H9 (cell line): ENCODE results near the gene TMOD4. TPM values are rescaled to one million over a fixed set of nuclear protein-coding genes. Genes with fewer than 3 reads are reported as not detected.

Source experiments
- DNase-seq: peaks from one replicate; pipeline ENCODE4 v3.0.0-alpha.2; 2017
- H2AFZ ChIP-seq: one replicate; pipeline ENCODE4 v1.6.1; 2013; ENCODE audit warnings: mild to moderate bottlenecking, low read length, control low read depth, moderate library complexity
- H2AK5ac ChIP-seq: 2 replicates; pipeline ENCODE4 v1.6.1; 2013; ENCODE audit warnings: low read length, control low read depth, mixed read lengths; ENCODE audit not compliant: insufficient read length
- H2BK120ac ChIP-seq: one replicate; pipeline ENCODE4 v1.6.1; 2013; ENCODE audit warnings: low read depth, mild to moderate bottlenecking, low read length, control low read depth, inconsistent platforms; ENCODE audit not compliant: poor library complexity, severe bottlenecking
- H2BK12ac ChIP-seq: 2 replicates; pipeline ENCODE4 v1.6.1; 2013; ENCODE audit warnings: low read length, control low read depth, mixed read lengths, low read depth; ENCODE audit not compliant: insufficient read length
- H2BK15ac ChIP-seq: 2 replicates; pipeline ENCODE4 v1.6.1; 2013; ENCODE audit warnings: low read depth, low read length, control low read depth
- H2BK20ac ChIP-seq: one replicate; pipeline ENCODE4 v1.6.1; 2013; ENCODE audit warnings: low read depth, mild to moderate bottlenecking, low read length, control low read depth, inconsistent platforms; ENCODE audit not compliant: poor library complexity, severe bottlenecking
- H2BK5ac ChIP-seq: 2 replicates; pipeline ENCODE4 v1.6.1; 2013; ENCODE audit warnings: low read length, control low read depth, mixed read lengths; ENCODE audit not compliant: insufficient read length
- H3K14ac ChIP-seq: 2 replicates; pipeline ENCODE4 v1.6.1; 2013; ENCODE audit warnings: low read length, control low read depth; ENCODE audit not compliant: insufficient read depth
- H3K18ac ChIP-seq: 2 replicates; pipeline ENCODE4 v1.6.1; 2013; ENCODE audit warnings: low read depth, mild to moderate bottlenecking, mixed read lengths, low read length, control low read depth; ENCODE audit not compliant: insufficient read length
- H3K23ac ChIP-seq: 2 replicates; pipeline ENCODE4 v1.6.1; 2013; ENCODE audit warnings: low read length, control low read depth, mixed read lengths, low read depth; ENCODE audit not compliant: insufficient read length
- H3K23me2 ChIP-seq: 2 replicates; pipeline ENCODE4 v1.6.1; 2013; ENCODE audit warnings: low read depth, mild to moderate bottlenecking, mixed read lengths, low read length, control low read depth; ENCODE audit not compliant: insufficient read length, poor library complexity, severe bottlenecking
- H3K27ac ChIP-seq: 2 replicates; pipeline ENCODE4 v1.5.1; 2013; ENCODE audit warnings: low read length, control low read depth, mixed read lengths, low read depth; ENCODE audit not compliant: insufficient read length
- H3K27me3 ChIP-seq: 2 replicates; pipeline ENCODE4 v1.6.1; 2013; ENCODE audit warnings: low read length, control low read depth, inconsistent platforms; ENCODE audit not compliant: insufficient read depth
- H3K4ac ChIP-seq: 2 replicates; pipeline ENCODE4 v1.6.1; 2013; ENCODE audit warnings: low read depth, mild to moderate bottlenecking, control low read depth, inconsistent platforms, low read length, moderate library complexity
- H3K4me1 ChIP-seq: 2 replicates; pipeline ENCODE4 v1.6.1; 2013; ENCODE audit warnings: low read length, control low read depth, inconsistent platforms; ENCODE audit not compliant: insufficient read depth
- H3K4me2 ChIP-seq: 2 replicates; pipeline ENCODE4 v1.6.1; 2013; ENCODE audit warnings: low read length, control low read depth, mixed read lengths; ENCODE audit not compliant: insufficient read length, insufficient read depth
- H3K56ac ChIP-seq: 2 replicates; pipeline ENCODE4 v1.6.1; 2013; ENCODE audit warnings: low read depth, mild to moderate bottlenecking, mixed read lengths, low read length, control low read depth; ENCODE audit not compliant: insufficient read length
- H3K79me1 ChIP-seq: 2 replicates; pipeline ENCODE4 v1.6.1; 2013; ENCODE audit warnings: low read depth, mild to moderate bottlenecking, moderate library complexity, low read length, control low read depth, inconsistent platforms; ENCODE audit not compliant: insufficient read depth, poor library complexity, severe bottlenecking
- H3K79me2 ChIP-seq: 2 replicates; pipeline ENCODE4 v1.6.1; 2013; ENCODE audit warnings: low read length, control low read depth, inconsistent platforms; ENCODE audit not compliant: insufficient read depth
- H3K9ac ChIP-seq: 2 replicates; pipeline ENCODE4 v1.6.1; 2013; ENCODE audit warnings: low read length, control low read depth, mixed read lengths; ENCODE audit not compliant: insufficient read length; ENCODE audit errors: extremely low read depth
- H3K9me3 ChIP-seq: one replicate; pipeline ENCODE4 v1.6.1; 2013; ENCODE audit warnings: low read depth, low read length, inconsistent platforms; ENCODE audit not compliant: control insufficient read depth
- H3T11ph ChIP-seq: one replicate; pipeline ENCODE4 v1.6.1; 2013; ENCODE audit warnings: mild to moderate bottlenecking, low read length, control low read depth, inconsistent platforms
- H4K20me1 ChIP-seq: one replicate; pipeline ENCODE4 v1.6.1; 2013; ENCODE audit not compliant: control insufficient read depth, insufficient read length, insufficient read depth
- H4K5ac ChIP-seq: 2 replicates; pipeline ENCODE4 v1.6.1; 2013; ENCODE audit warnings: low read depth, mild to moderate bottlenecking, mixed read lengths, low read length, control low read depth; ENCODE audit not compliant: insufficient read length
- H4K8ac ChIP-seq: replicated peaks from 2 replicates; pipeline ENCODE4 v1.6.1; 2013; ENCODE audit warnings: low read length, control low read depth, mixed read lengths, low read depth; ENCODE audit not compliant: insufficient read length
- H4K91ac ChIP-seq: 2 replicates; pipeline ENCODE4 v1.6.1; 2013; ENCODE audit warnings: low read depth, mild to moderate bottlenecking, moderate library complexity, mixed read lengths, low read length, control low read depth; ENCODE audit not compliant: insufficient read length
- H3K27ac Mint-ChIP-seq, 3 experiments: 2 replicates in 2 of 3; 3 replicates in 1 of 3; pipeline ENCODE4 v1.8.0; 2020 to 2021; ENCODE audit warnings: mixed read lengths in 3 of 3, mild to moderate bottlenecking in 1 of 3, moderate library complexity in 1 of 3
- H3K27me3 Mint-ChIP-seq: 2 replicates; pipeline ENCODE4 v1.8.0; 2021; ENCODE audit warnings: low read depth, mild to moderate bottlenecking, moderate library complexity, mixed read lengths
- H3K36me3 Mint-ChIP-seq, 3 experiments: 2 replicates in 2 of 3; 3 replicates in 1 of 3; pipeline ENCODE4 v1.8.0; 2020 to 2021; ENCODE audit warnings: low read depth in 3 of 3, mixed read lengths in 3 of 3; ENCODE audit not compliant: insufficient read depth in 1 of 3
- H3K4me1 Mint-ChIP-seq, 2 experiments: 2 replicates each; pipeline ENCODE4 v1.8.0; 2020; ENCODE audit warnings: mixed read lengths in 2 of 2
- H3K4me3 Mint-ChIP-seq, 2 experiments: 2 replicates in 1 of 2; 3 replicates in 1 of 2; pipeline ENCODE4 v1.8.0; 2020 to 2021; ENCODE audit warnings: mild to moderate bottlenecking in 2 of 2, mixed read lengths in 2 of 2, moderate library complexity in 1 of 2
- H3K9me3 Mint-ChIP-seq, 2 experiments: 2 replicates in 1 of 2; 3 replicates in 1 of 2; pipeline ENCODE4 v1.8.0; 2020; ENCODE audit warnings: mild to moderate bottlenecking in 2 of 2, mixed read lengths in 2 of 2, moderate library complexity in 1 of 2
- CTCF ChIP-seq: fragments of 200-600 bp; sonication (generic); conservative IDR thresholded peaks from 3 replicates; pipeline ENCODE4 v1.8.0; 2021; ENCODE audit warnings: antibody characterized with exemption, mild to moderate bottlenecking
- WGBS: extraction: QIAGEN DNeasy Blood & Tissue Kit; methylation state at CpG from one replicate; pipeline ENCODE4 v1.1.7; 2013; ENCODE audit warnings: missing lambda C conversion rate, low lambda C conversion rate, mixed read lengths; ENCODE audit not compliant: insufficient read length; ENCODE audit errors: extremely low coverage; 5-methylcytosine and 5-hydroxymethylcytosine counted together
- total RNA-seq: library from RNA; stranded (reverse); gene quantifications from 2 replicates; pipeline ENCODE4 v1.2.1, GENCODE V29; 2021

The TMOD4 gene
- total RNA-seq, 1 experiment from 2014 or later, result 0.42 TPM

- H4K20me1 ChIP-seq, result no peaks in the 10 kb centered on the region
- H3K4me1 ChIP-seq, result peaks cover 2% of the 10 kb centered on the region; the same call in 1 of the 2 replicates
- H3K27me3 ChIP-seq, result no peaks in the 10 kb centered on the region
- peaks cover 13 to 48% (median 33%) of the 10 kb centered on the region in 3 experiments; a peak in 6 of 7 replicates for H3K36me3 Mint-ChIP-seq
- TF ChIP-seq CTCF, result no peak
- H2AK5ac ChIP-seq, result no peak overlapping the region
- H3K4me1 Mint-ChIP-seq, result peaks cover 23 to 24% of the 10 kb centered on the region in 2 experiments
- no peak overlapping the region for H3K23ac ChIP-seq
- no peaks in the 10 kb centered on the region for H3K27me3 Mint-ChIP-seq
- H3K79me2 ChIP-seq, result peaks cover 6% of the 10 kb centered on the region; the same call in 1 of the 2 replicates
- H4K91ac ChIP-seq, result no peak overlapping the region
- H2BK20ac ChIP-seq, result no peak overlapping the region
- H3T11ph ChIP-seq, result no peak overlapping the region
- H2BK12ac ChIP-seq, result no peak overlapping the region
- peak overlapping the region; percentile 14 to 67 (median 28); a peak in 4 of 7 replicates for H3K27ac Mint-ChIP-seq
- no peak overlapping the region for H2AFZ ChIP-seq
- DNase-seq, result no peak
- H4K8ac ChIP-seq, result no peak overlapping the region
- no peak overlapping the region for H2BK120ac ChIP-seq
- H3K23me2 ChIP-seq, result no peaks in the 10 kb centered on the region
- no peak overlapping the region for H3K18ac ChIP-seq
- H3K4me2 ChIP-seq, result no peak overlapping the region
- no peak overlapping the region for H3K56ac ChIP-seq
- H2BK15ac ChIP-seq, result no peak overlapping the region
- H3K9me3 ChIP-seq, result no peaks in the 10 kb centered on the region
- no peak overlapping the region for H3K9ac ChIP-seq
- no peak overlapping the region for H2BK5ac ChIP-seq
- WGBS, result no CpG with 5 or more reads among the region's 4 CpGs
- no peak overlapping the region for H3K27ac ChIP-seq
- peaks cover 7% of the 10 kb centered on the region for H3K79me1 ChIP-seq
- H3K14ac ChIP-seq, result no peak overlapping the region
- no peak overlapping the region for H4K5ac ChIP-seq
- no peak overlapping the region for H3K4ac ChIP-seq
- no peaks in the 10 kb centered on the region for H3K9me3 Mint-ChIP-seq
- no peak overlapping the region; a peak in 1 of 5 replicates for H3K4me3 Mint-ChIP-seq
These were observed 46.3 kb upstream of the TMOD4 start for GRCh38 chr1:151222130-151222529.
